Bronchial smooth muscle cell (primary cell): ENCODE results near the gene EPB41L5. TPM values are rescaled to one million over a fixed set of nuclear protein-coding genes. Genes with fewer than 3 reads are reported as not detected.

ENCODE experiments used
- total RNA-seq: library from RNA; depleted of rRNA; stranded (reverse); fragments of >200 nt; gene quantifications from 2 replicates; pipeline ENCODE4 v1.2.1, GENCODE V29; 2014

EPB41L5 gene
- 10.2 and 11.0 TPM in 2 replicates for total RNA-seq

DNA sequence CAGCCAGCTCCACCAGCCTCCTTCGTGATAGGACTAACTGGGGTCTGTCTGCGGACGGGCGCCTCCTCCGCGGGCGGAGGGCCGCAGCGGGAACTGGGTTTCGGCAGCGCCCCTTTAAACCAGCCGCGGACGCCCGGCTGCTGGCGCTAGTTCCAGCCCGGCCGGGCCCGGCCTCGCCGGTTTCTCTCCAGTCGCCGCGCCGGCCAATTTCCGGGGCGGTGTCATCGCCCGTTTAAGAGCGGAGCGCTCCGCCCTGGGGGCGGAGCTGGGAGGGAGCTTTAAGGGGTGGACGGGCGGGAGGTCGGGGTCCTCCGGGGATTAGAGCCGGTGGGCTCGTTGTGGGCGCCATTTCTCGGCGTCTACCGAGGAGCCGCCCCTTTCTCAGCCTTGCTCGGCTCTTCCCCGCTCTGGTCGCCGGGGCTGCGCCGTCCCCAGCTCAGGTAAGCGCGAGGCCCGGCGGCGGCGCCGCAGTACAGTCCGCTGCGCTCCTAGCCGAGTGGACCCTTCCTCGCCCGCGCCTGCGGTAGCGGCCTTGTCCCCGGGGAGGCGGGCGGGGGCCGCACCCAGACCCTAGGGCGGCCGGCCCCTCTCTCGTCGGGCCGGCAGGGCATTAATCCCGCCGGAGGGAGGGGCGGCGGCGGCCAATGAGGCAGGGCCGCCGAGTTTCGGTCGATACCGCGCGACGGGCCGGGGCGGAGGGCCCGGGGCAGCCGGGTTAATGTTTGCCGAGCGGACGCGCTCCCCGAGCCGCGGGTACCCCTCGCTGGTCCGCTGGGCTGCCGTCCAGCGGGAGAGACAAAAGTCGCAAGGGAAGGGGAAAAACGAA lies at the start of gene EPB41L5:
EPB41L5 (plus strand) TSS at position 307 of the 826 bp plus-strand sequence. CDS start 6,008 bp downstream, outside the sequence.

GRCh38 chr2:120223034-120223912 lies 210.4 kb downstream of the EPB41L5 start, which contains the start of gene TMEM185B:
Gene TMEM185B (minus strand): TSS chr2:120223400. CDS start chr2:120222976, 424 bp downstream.

Other genes with a start within 250 kb of the EPB41L5 start
- gene TMEM185B, start 210.3 kb downstream of the EPB41L5 start, total RNA-seq, result 14.2 and 17.7 TPM in 2 replicates
- gene RALB, start 239.8 kb downstream of the EPB41L5 start, total RNA-seq, result 65.7 and 70.5 TPM in 2 replicates